Neuronal stem cell (in vitro differentiated cells): Measurements from ENCODE around the gene SCLT1. TPM values are rescaled to one million over a fixed set of nuclear protein-coding genes. Genes with fewer than 3 reads are reported as not detected.
A peak's percentile ranks its signal among the peaks of the same experiment; 100 is the strongest.

ENCODE experiments used
- DNase-seq: peaks from one replicate; pipeline ENCODE4 v3.0.0-alpha.2; 2013; ENCODE audit warnings: low spot score
- H2AFZ ChIP-seq: one replicate; pipeline ENCODE4 v1.6.1; 2013; ENCODE audit warnings: mild to moderate bottlenecking, low read length, inconsistent platforms
- H2AK5ac ChIP-seq: 2 replicates; pipeline ENCODE4 v1.6.1; 2013; ENCODE audit warnings: low read depth, mild to moderate bottlenecking, inconsistent platforms, low read length, moderate library complexity, mixed read lengths
- H2BK120ac ChIP-seq: 2 replicates; pipeline ENCODE4 v1.6.1; 2013; ENCODE audit warnings: low read depth, mild to moderate bottlenecking, inconsistent platforms, low read length, moderate library complexity, mixed read lengths
- H2BK12ac ChIP-seq: one replicate; pipeline ENCODE4 v1.6.1; 2013; ENCODE audit warnings: low read length, inconsistent platforms
- H2BK15ac ChIP-seq: 2 replicates; pipeline ENCODE4 v1.6.1; 2013; ENCODE audit warnings: mild to moderate bottlenecking, low read length, inconsistent platforms, mixed read lengths
- H2BK5ac ChIP-seq: one replicate; pipeline ENCODE4 v1.6.1; 2013; ENCODE audit warnings: inconsistent platforms, mild to moderate bottlenecking, low read length, moderate library complexity
- H3K14ac ChIP-seq: one replicate; pipeline ENCODE4 v1.6.1; 2013; ENCODE audit warnings: low read length, inconsistent platforms
- H3K18ac ChIP-seq: 2 replicates; pipeline ENCODE4 v1.6.1; 2013; ENCODE audit warnings: low read length, inconsistent platforms
- H3K23ac ChIP-seq: 2 replicates; pipeline ENCODE4 v1.6.1; 2013; ENCODE audit warnings: low read depth, mild to moderate bottlenecking, mixed read lengths, low read length, inconsistent platforms; ENCODE audit not compliant: poor library complexity
- H3K27ac ChIP-seq: replicated peaks from 3 replicates; pipeline ENCODE4 v1.5.1; 2013; ENCODE audit warnings: low read length, inconsistent platforms
- H3K27me3 ChIP-seq, 3 experiments: 2 replicates each; pipeline ENCODE4 v1.6.1; 2013; ENCODE audit warnings: low read length in 3 of 3, mild to moderate bottlenecking in 2 of 3, inconsistent platforms in 1 of 3, low read depth in 1 of 3, mixed read lengths in 1 of 3, moderate library complexity in 1 of 3; ENCODE audit not compliant: control insufficient read depth in 3 of 3, insufficient read depth in 3 of 3
- H3K36me3 ChIP-seq, 2 donors: replicated peaks in 1 of 2; 2 replicates each; pipeline ENCODE4 v1.6.1; 2013; ENCODE audit warnings: low read length in 2 of 2; ENCODE audit not compliant: control insufficient read depth in 2 of 2, insufficient read depth in 2 of 2
- H3K4ac ChIP-seq: 2 replicates; pipeline ENCODE4 v1.6.1; 2013; ENCODE audit warnings: inconsistent platforms, mild to moderate bottlenecking, low read length, moderate library complexity
- H3K4me1 ChIP-seq, 2 donors: 1 replicate in 1 of 2; 2 replicates in 1 of 2; pipeline ENCODE4 v1.6.1; 2013; ENCODE audit warnings: low read length in 2 of 2, low read depth in 1 of 2; ENCODE audit not compliant: control insufficient read depth in 2 of 2, insufficient read depth in 1 of 2
- H3K4me2 ChIP-seq: one replicate; pipeline ENCODE4 v1.6.1; 2013; ENCODE audit warnings: mild to moderate bottlenecking, low read length, inconsistent platforms; ENCODE audit not compliant: insufficient read depth, poor library complexity, severe bottlenecking
- H3K4me3 ChIP-seq, 2 donors: 2 replicates each; pipeline ENCODE4 v1.5.1; 2013; ENCODE audit warnings: low read length in 2 of 2, mild to moderate bottlenecking in 2 of 2, inconsistent platforms in 1 of 2, moderate library complexity in 1 of 2
- H3K79me1 ChIP-seq: one replicate; pipeline ENCODE4 v1.6.1; 2013; ENCODE audit warnings: low read depth, mild to moderate bottlenecking, inconsistent platforms, low read length, moderate library complexity
- H3K9ac ChIP-seq: one replicate; pipeline ENCODE4 v1.6.1; 2013; ENCODE audit warnings: mild to moderate bottlenecking, low read depth, low read length, inconsistent platforms; ENCODE audit not compliant: poor library complexity
- H3K9me3 ChIP-seq, 2 donors: replicated peaks in 1 of 2; 2 replicates each; pipeline versions ENCODE3 to v1.6.1; 2013; ENCODE audit warnings: low read length in 2 of 2, mild to moderate bottlenecking in 2 of 2, inconsistent platforms in 1 of 2, low read depth in 1 of 2, mixed read lengths in 1 of 2, moderate library complexity in 1 of 2; ENCODE audit not compliant: control insufficient read depth in 2 of 2, insufficient read depth in 1 of 2
- H4K8ac ChIP-seq: one replicate; pipeline ENCODE4 v1.6.1; 2013; ENCODE audit warnings: low read depth, mild to moderate bottlenecking, inconsistent platforms, low read length, moderate library complexity
- H4K91ac ChIP-seq: one replicate; pipeline ENCODE4 v1.6.1; 2013; ENCODE audit warnings: low read length, low read depth, mild to moderate bottlenecking, inconsistent platforms; ENCODE audit not compliant: poor library complexity
- WGBS, 2 donors: extraction: QIAGEN DNeasy Blood & Tissue Kit; methylation state at CpG; one replicate each; pipeline ENCODE4 v1.1.7; 2013; ENCODE audit warnings: missing lambda C conversion rate in 2 of 2, mixed read lengths in 1 of 2; ENCODE audit not compliant: insufficient read length in 2 of 2, insufficient replicate concordance in 1 of 2; ENCODE audit errors: extremely low coverage in 2 of 2; 5-methylcytosine and 5-hydroxymethylcytosine counted together
- small RNA-seq: library from polyadenylated mRNA; stranded (forward); fragments of <200 nt; extraction: miRNeasy Mini kit (QIAGEN cat#:217004); gene quantifications from one replicate; pipeline ENCODE3, GENCODE V24; 2013; ENCODE audit not compliant: insufficient read depth

Gene SCLT1

GRCh38 chr4:128837198-128837597 is 256.1 kb downstream of the SCLT1 start:
- H3K9me3 ChIP-seq = no peaks in the 10 kb centered on the region
- H3K18ac ChIP-seq = no peak overlapping the region
- no peak overlapping the region for H2BK120ac ChIP-seq
- H3K4me2 ChIP-seq = no peak overlapping the region
- no peak overlapping the region for H3K4me3 ChIP-seq
- H3K27me3 ChIP-seq = no peaks in the 10 kb centered on the region
- no peak overlapping the region for H4K8ac ChIP-seq
- H3K36me3 ChIP-seq = peaks cover 14 to 98% of the 10 kb centered on the region in 2 donors
- no peak overlapping the region for H2AK5ac ChIP-seq
- no peak overlapping the region for H3K4ac ChIP-seq
- no CpG with 5 or more reads among the region's 2 CpGs for WGBS, 2 donors
- H2BK15ac ChIP-seq = no peak overlapping the region
- peaks cover 11% of the 10 kb centered on the region for H3K79me1 ChIP-seq
- no peaks in the 10 kb centered on the region for H3K4me1 ChIP-seq
- H2BK12ac ChIP-seq = no peak overlapping the region
- H3K9ac ChIP-seq = no peak overlapping the region
- H2BK5ac ChIP-seq = no peak overlapping the region
- H3K23ac ChIP-seq = no peak overlapping the region
- no peak overlapping the region for H4K91ac ChIP-seq
- no peak overlapping the region for H3K27ac ChIP-seq
- H2AFZ ChIP-seq = no peak overlapping the region
- H3K14ac ChIP-seq = no peak overlapping the region
- DNase-seq = no peak

GRCh38 chr4:128835498-128836222 is 257.7 kb downstream of the SCLT1 start:
- H2BK15ac ChIP-seq = no peak overlapping the region
- peak overlapping the region in 1 of 2 donors; percentile 20 for H3K4me3 ChIP-seq
- H3K79me1 ChIP-seq = peaks cover 11% of the 10 kb centered on the region
- H3K18ac ChIP-seq = no peak overlapping the region
- H2AFZ ChIP-seq = no peak overlapping the region
- H3K27ac ChIP-seq = no peak overlapping the region
- H2BK12ac ChIP-seq = no peak overlapping the region
- no peak overlapping the region for H3K23ac ChIP-seq
- no peak overlapping the region for H4K8ac ChIP-seq
- no peak overlapping the region for H3K4me2 ChIP-seq
- H3K36me3 ChIP-seq = peaks cover 14 to 88% of the 10 kb centered on the region in 2 donors
- DNase-seq = no peak
- no peaks in the 10 kb centered on the region for H3K9me3 ChIP-seq
- H3K27me3 ChIP-seq = no peaks in the 10 kb centered on the region
- H2AK5ac ChIP-seq = no peak overlapping the region
- no CpG with 5 or more reads among the region's 8 CpGs for WGBS, 2 donors
- H3K4me1 ChIP-seq = peaks cover 10 to 14% of the 10 kb centered on the region in 2 donors
- H3K14ac ChIP-seq = no peak overlapping the region
- no peak overlapping the region for H3K4ac ChIP-seq
- H4K91ac ChIP-seq = no peak overlapping the region
- H2BK5ac ChIP-seq = no peak overlapping the region
- H3K9ac ChIP-seq = no peak overlapping the region
- H2BK120ac ChIP-seq = no peak overlapping the region

Small RNAs within 50 kb of the gene (small RNA-seq; reads per million reads assigned to genes)
- not detected for gene AC093826.2
